ENCODE measurements around the gene ELL. TPM values are rescaled to one million over a fixed set of nuclear protein-coding genes. Genes with fewer than 3 reads are reported as not detected.

The ELL gene
- total RNA-seq, 1 donor from 2014 or later, result 24.5 TPM

DNA sequence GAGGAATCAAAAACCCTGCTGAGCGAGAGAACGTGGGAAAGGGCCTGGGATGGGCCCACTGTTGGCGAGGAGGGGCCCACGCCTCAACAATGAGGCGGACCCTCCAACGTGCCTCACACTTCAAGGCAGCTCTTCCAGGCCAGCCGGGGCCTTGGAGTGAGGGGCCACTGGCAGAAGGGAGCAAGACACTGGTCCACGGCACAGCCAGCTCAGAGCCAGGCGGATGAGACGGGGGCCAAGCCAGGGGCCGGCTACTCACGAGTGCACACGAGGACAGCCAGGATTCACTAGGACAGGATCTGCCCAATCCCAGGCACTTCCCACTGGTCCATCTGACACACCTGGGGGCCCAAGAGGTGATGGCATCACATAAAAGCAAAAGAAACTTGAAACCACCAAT lies 20.5 kb downstream of the ELL start:
- Histone ChIP-seq H3K4me1 (ENCODE audit: control insufficient read depth in 3 of 3, insufficient read depth in 3 of 3, low read length in 3 of 3) (peaks cover 89 to 96% (median 91%) of the 10 kb centered on the region in 3 donors), H3K27me3 (ENCODE audit: control insufficient read depth in 3 of 3, insufficient read depth in 3 of 3, low read length in 3 of 3) (no peaks in the 10 kb centered on the region)

DNA sequence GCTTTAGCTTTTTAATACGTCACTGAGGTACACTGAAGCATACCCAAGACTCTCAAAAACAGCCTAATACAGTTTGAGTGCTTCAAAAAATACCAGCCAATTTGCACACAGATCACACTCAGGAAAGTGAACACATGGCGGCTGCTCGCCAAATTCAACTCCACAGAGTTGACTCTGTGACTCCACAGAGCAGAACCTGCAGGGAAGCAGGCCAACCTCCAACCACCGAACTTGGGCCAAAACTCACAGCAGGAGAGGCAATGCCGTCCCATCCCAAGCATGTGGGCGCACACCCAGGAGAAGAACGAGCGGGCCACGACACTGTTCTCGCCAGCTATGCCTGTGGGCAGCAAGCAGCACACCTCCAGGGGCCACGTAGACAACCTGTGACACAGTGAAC lies 21.1 kb downstream of the ELL start:
- no peaks in the 10 kb centered on the region for H3K27me3 ChIP-seq (ENCODE audit: control insufficient read depth in 3 of 3, insufficient read depth in 3 of 3, low read length in 3 of 3)
- H3K27ac ChIP-seq (ENCODE audit: low read depth, low read length), result peak overlapping the region; percentile 80
- H3K9ac ChIP-seq (ENCODE audit: low read depth in 1 of 3, low read length in 3 of 3), result peak overlapping the region in 1 of 3 donors; percentile 79
- peak overlapping the region in 2 of 3 donors; percentile 45 to 49 for H3K4me3 ChIP-seq (ENCODE audit: low read length in 3 of 3)
- peaks cover 89 to 96% (median 91%) of the 10 kb centered on the region in 3 donors for H3K4me1 ChIP-seq (ENCODE audit: control insufficient read depth in 3 of 3, insufficient read depth in 3 of 3, low read length in 3 of 3)
- H3K9me3 ChIP-seq (ENCODE audit: control insufficient read depth in 3 of 3, low read length in 3 of 3), result no peaks in the 10 kb centered on the region
- no peaks in the 10 kb centered on the region for H3K36me3 ChIP-seq (ENCODE audit: control insufficient read depth in 3 of 3, insufficient read depth in 3 of 3, low read length in 3 of 3)

More for the DNA sequence above, 20.5 kb downstream of the ELL start:
- Histone ChIP-seq H3K27ac (ENCODE audit: low read depth, low read length) (peak overlapping the region; percentile 80), H3K36me3 (ENCODE audit: control insufficient read depth in 3 of 3, insufficient read depth in 3 of 3, low read length in 3 of 3) (no peaks in the 10 kb centered on the region), H3K9ac (ENCODE audit: low read depth in 1 of 3, low read length in 3 of 3) (peak overlapping the region in 2 of 3 donors; percentile 51 to 79), H3K9me3 (ENCODE audit: control insufficient read depth in 3 of 3, low read length in 3 of 3) (no peaks in the 10 kb centered on the region), H3K4me3 (ENCODE audit: low read length in 3 of 3) (peak overlapping the region in 2 of 3 donors; percentile 45 to 65)

DNA sequence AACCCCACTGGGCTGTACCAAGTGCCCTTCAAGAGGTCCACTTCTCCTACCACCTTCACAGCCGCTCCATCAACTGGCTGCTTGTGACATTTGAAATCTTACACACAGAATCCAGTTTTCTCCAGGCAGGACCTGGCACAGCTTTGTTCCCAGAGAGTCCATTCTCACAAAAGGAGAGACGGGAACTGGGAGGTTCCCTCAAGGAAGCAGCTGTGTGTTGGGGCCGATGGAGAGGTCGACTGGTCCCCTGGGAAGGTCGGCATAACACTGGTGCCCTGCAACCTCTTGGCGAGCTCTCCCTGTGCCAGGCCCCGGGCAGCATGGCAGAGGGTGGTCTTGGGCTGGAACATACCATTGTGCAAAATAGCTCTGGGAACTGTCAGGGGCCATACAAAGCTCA lies 21.5 kb downstream of the ELL start:
- Histone ChIP-seq H3K27ac (ENCODE audit: low read depth, low read length) (peak overlapping the region; percentile 80), H3K9ac (ENCODE audit: low read depth in 1 of 3, low read length in 3 of 3) (peak overlapping the region in 1 of 3 donors; percentile 79), H3K9me3 (ENCODE audit: control insufficient read depth in 3 of 3, low read length in 3 of 3) (no peaks in the 10 kb centered on the region), H3K27me3 (ENCODE audit: control insufficient read depth in 3 of 3, insufficient read depth in 3 of 3, low read length in 3 of 3) (no peaks in the 10 kb centered on the region), H3K4me1 (ENCODE audit: control insufficient read depth in 3 of 3, insufficient read depth in 3 of 3, low read length in 3 of 3) (peaks cover 89 to 96% (median 91%) of the 10 kb centered on the region in 3 donors), H3K36me3 (ENCODE audit: control insufficient read depth in 3 of 3, insufficient read depth in 3 of 3, low read length in 3 of 3) (no peaks in the 10 kb centered on the region), H3K4me3 (ENCODE audit: low read length in 3 of 3) (peak overlapping the region in 2 of 3 donors; percentile 4 to 30)

DNA sequence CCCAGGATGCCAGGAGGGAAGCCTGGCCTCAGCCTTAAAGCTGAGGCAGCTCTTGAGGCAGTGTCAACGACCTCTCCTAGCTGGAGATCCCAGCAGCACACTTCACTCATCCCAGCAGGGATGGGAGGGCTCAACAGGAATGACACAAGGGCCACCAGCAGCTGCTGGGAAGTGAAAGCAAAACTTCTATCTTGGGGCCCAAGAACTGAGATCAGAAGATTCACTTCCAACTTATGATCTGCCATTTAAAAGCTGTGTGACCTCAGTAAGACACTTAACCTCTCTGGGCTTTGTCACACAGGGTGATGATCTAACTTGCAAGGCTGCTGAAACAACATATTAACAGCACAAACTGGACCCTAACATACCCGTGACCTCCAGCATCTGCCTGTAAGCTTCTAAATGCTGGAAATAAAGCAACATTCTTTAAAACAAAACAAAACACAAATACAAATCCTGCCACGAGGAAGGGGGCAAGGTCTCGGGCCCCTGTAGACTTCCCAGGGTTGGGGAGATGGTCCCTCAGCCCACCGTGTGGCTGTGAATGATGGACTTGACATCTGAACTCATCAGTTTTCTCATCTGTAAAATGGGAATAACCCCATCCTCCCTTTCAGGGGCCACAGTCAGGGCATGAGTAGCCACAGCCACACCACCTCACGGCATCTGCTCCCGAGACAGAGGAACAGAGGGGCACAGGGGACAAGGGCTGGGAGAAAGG lies 22.7 kb downstream of the ELL start:
- no peaks in the 10 kb centered on the region for H3K9me3 ChIP-seq (ENCODE audit: control insufficient read depth in 3 of 3, low read length in 3 of 3)
- peak overlapping the region in 1 of 3 donors; percentile 33 for H3K9ac ChIP-seq (ENCODE audit: low read depth in 1 of 3, low read length in 3 of 3)
- peaks cover 89 to 96% (median 91%) of the 10 kb centered on the region in 3 donors for H3K4me1 ChIP-seq (ENCODE audit: control insufficient read depth in 3 of 3, insufficient read depth in 3 of 3, low read length in 3 of 3)
- no peak overlapping the region for H3K4me3 ChIP-seq (ENCODE audit: low read length in 3 of 3)
- no peaks in the 10 kb centered on the region for H3K36me3 ChIP-seq (ENCODE audit: control insufficient read depth in 3 of 3, insufficient read depth in 3 of 3, low read length in 3 of 3)
- H3K27me3 ChIP-seq (ENCODE audit: control insufficient read depth in 3 of 3, insufficient read depth in 3 of 3, low read length in 3 of 3), result no peaks in the 10 kb centered on the region
- peak overlapping the region; percentile 80 for H3K27ac ChIP-seq (ENCODE audit: low read depth, low read length)

DNA sequence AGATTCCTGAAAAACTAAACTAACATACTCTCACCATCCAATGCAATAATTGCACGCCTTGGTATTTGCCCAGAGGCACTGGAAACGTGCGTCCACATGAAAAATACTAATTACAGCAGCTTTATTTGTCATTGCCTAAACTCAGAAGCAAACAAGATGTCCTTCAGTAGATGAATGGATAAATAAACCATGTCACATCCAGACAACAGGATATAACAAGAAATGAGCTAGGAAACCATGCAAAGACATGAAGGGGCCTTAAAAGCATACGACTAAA lies 25.0 kb downstream of the ELL start:
- no peak overlapping the region for H3K9ac ChIP-seq (ENCODE audit: low read depth in 1 of 3, low read length in 3 of 3)
- peaks cover 89 to 96% (median 90%) of the 10 kb centered on the region in 3 donors for H3K4me1 ChIP-seq (ENCODE audit: control insufficient read depth in 3 of 3, insufficient read depth in 3 of 3, low read length in 3 of 3)
- H3K27me3 ChIP-seq (ENCODE audit: control insufficient read depth in 3 of 3, insufficient read depth in 3 of 3, low read length in 3 of 3), result no peaks in the 10 kb centered on the region
- no peaks in the 10 kb centered on the region for H3K9me3 ChIP-seq (ENCODE audit: control insufficient read depth in 3 of 3, low read length in 3 of 3)
- H3K27ac ChIP-seq (ENCODE audit: low read depth, low read length), result no peak overlapping the region
- no peak overlapping the region for H3K4me3 ChIP-seq (ENCODE audit: low read length in 3 of 3)
- H3K36me3 ChIP-seq (ENCODE audit: control insufficient read depth in 3 of 3, insufficient read depth in 3 of 3, low read length in 3 of 3), result no peaks in the 10 kb centered on the region

GRCh38 chr19:18496167-18496979 lies 25.5 kb downstream of the ELL start:
- peak overlapping the region; percentile 1 for H3K27ac ChIP-seq (ENCODE audit: low read depth, low read length)
- peak overlapping the region in 1 of 3 donors; percentile 33 for H3K9ac ChIP-seq (ENCODE audit: low read depth in 1 of 3, low read length in 3 of 3)
- H3K4me1 ChIP-seq (ENCODE audit: control insufficient read depth in 3 of 3, insufficient read depth in 3 of 3, low read length in 3 of 3), result peaks cover 85 to 92% (median 86%) of the 10 kb centered on the region in 3 donors
- H3K27me3 ChIP-seq (ENCODE audit: control insufficient read depth in 3 of 3, insufficient read depth in 3 of 3, low read length in 3 of 3), result no peaks in the 10 kb centered on the region
- no peaks in the 10 kb centered on the region for H3K9me3 ChIP-seq (ENCODE audit: control insufficient read depth in 3 of 3, low read length in 3 of 3)
- H3K36me3 ChIP-seq (ENCODE audit: control insufficient read depth in 3 of 3, insufficient read depth in 3 of 3, low read length in 3 of 3), result no peaks in the 10 kb centered on the region
- H3K4me3 ChIP-seq (ENCODE audit: low read length in 3 of 3), result no peak overlapping the region

GRCh38 chr19:18495204-18495911 lies 26.5 kb downstream of the ELL start:
- H3K36me3 ChIP-seq (ENCODE audit: control insufficient read depth in 3 of 3, insufficient read depth in 3 of 3, low read length in 3 of 3), result no peaks in the 10 kb centered on the region
- no peak overlapping the region for H3K27ac ChIP-seq (ENCODE audit: low read depth, low read length)
- H3K4me3 ChIP-seq (ENCODE audit: low read length in 3 of 3), result no peak overlapping the region
- peaks cover 78 to 87% (median 81%) of the 10 kb centered on the region in 3 donors for H3K4me1 ChIP-seq (ENCODE audit: control insufficient read depth in 3 of 3, insufficient read depth in 3 of 3, low read length in 3 of 3)
- H3K27me3 ChIP-seq (ENCODE audit: control insufficient read depth in 3 of 3, insufficient read depth in 3 of 3, low read length in 3 of 3), result no peaks in the 10 kb centered on the region
- H3K9me3 ChIP-seq (ENCODE audit: control insufficient read depth in 3 of 3, low read length in 3 of 3), result no peaks in the 10 kb centered on the region
- H3K9ac ChIP-seq (ENCODE audit: low read depth in 1 of 3, low read length in 3 of 3), result peak overlapping the region in 1 of 3 donors; percentile 40

- H3K9ac ChIP-seq (ENCODE audit: low read depth in 1 of 3, low read length in 3 of 3), result peak overlapping the region in 1 of 3 donors; percentile 40
- no peaks in the 10 kb centered on the region for H3K9me3 ChIP-seq (ENCODE audit: control insufficient read depth in 3 of 3, low read length in 3 of 3)
- peaks cover 76 to 87% (median 82%) of the 10 kb centered on the region in 3 donors for H3K4me1 ChIP-seq (ENCODE audit: control insufficient read depth in 3 of 3, insufficient read depth in 3 of 3, low read length in 3 of 3)
- H3K27ac ChIP-seq (ENCODE audit: low read depth, low read length), result peak overlapping the region; percentile 60
- H3K27me3 ChIP-seq (ENCODE audit: control insufficient read depth in 3 of 3, insufficient read depth in 3 of 3, low read length in 3 of 3), result no peaks in the 10 kb centered on the region
- no peak overlapping the region for H3K4me3 ChIP-seq (ENCODE audit: low read length in 3 of 3)
- H3K36me3 ChIP-seq (ENCODE audit: control insufficient read depth in 3 of 3, insufficient read depth in 3 of 3, low read length in 3 of 3), result no peaks in the 10 kb centered on the region
These were observed 27.6 kb downstream of the ELL start for GRCh38 chr19:18494267-18494607.

DNA sequence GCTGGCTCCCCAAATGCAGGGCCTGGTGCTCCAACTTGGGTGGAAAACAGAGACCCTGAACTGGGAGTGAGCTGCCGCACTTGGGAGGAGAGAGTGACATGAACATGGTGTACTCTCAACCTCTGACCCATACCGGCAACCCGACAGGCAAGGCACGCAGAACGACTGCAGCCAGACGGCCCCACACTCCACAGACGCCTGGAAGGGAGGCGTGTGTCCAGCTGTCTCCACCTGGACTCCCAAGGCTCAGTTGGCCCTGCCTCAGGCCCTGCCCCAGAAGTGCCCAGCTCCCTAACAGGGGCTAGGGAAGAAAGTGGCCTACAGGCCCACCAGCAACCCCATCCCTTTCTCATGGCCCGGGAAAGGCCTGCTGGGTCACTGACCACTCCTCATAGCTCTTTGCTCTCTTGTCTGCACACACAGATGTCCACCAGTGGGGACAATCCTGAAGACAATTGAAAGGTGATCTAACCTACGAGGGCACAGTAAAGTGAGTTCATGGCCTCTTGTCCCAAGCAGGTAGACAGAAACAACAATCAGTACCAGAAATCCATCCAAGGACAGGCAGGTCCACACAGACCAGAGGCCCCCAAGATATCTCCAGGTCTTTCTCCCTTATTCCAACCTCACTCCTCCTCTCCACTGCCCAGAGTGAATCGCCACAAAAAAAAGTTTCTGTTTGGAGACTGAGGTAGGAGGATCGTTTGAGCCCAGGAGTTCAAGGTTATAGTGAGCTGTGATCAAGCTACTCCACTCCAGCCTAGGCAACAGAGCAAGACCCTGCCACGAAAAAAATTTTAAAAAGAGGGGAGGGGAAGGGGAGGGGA lies 28.2 kb downstream of the ELL start:
- peak overlapping the region in 2 of 3 donors; percentile 54 to 62 for H3K9ac ChIP-seq (ENCODE audit: low read depth in 1 of 3, low read length in 3 of 3)
- peaks cover 77 to 87% (median 82%) of the 10 kb centered on the region in 3 donors for H3K4me1 ChIP-seq (ENCODE audit: control insufficient read depth in 3 of 3, insufficient read depth in 3 of 3, low read length in 3 of 3)
- peak overlapping the region; percentile 60 for H3K27ac ChIP-seq (ENCODE audit: low read depth, low read length)
- H3K9me3 ChIP-seq (ENCODE audit: control insufficient read depth in 3 of 3, low read length in 3 of 3), result no peaks in the 10 kb centered on the region
- H3K36me3 ChIP-seq (ENCODE audit: control insufficient read depth in 3 of 3, insufficient read depth in 3 of 3, low read length in 3 of 3), result no peaks in the 10 kb centered on the region
- no peaks in the 10 kb centered on the region for H3K27me3 ChIP-seq (ENCODE audit: control insufficient read depth in 3 of 3, insufficient read depth in 3 of 3, low read length in 3 of 3)
- H3K4me3 ChIP-seq (ENCODE audit: low read length in 3 of 3), result no peak overlapping the region
